NCI-H510A treated with DMSO at 0.1 percent for 48 hours (cell line): ENCODE data around the gene IBA57.
A peak's percentile ranks its signal among the peaks of the same experiment; 100 is the strongest.

Source experiments
- DNase-seq: peaks from one replicate; lab custom pipeline; 2025; lab: John Stamatoyannopoulos, UW

IBA57 gene

GRCh38 chr1:228144993-228145343 lies 20.6 kb upstream of the IBA57 start:
- no peak for DNase-seq

DNA sequence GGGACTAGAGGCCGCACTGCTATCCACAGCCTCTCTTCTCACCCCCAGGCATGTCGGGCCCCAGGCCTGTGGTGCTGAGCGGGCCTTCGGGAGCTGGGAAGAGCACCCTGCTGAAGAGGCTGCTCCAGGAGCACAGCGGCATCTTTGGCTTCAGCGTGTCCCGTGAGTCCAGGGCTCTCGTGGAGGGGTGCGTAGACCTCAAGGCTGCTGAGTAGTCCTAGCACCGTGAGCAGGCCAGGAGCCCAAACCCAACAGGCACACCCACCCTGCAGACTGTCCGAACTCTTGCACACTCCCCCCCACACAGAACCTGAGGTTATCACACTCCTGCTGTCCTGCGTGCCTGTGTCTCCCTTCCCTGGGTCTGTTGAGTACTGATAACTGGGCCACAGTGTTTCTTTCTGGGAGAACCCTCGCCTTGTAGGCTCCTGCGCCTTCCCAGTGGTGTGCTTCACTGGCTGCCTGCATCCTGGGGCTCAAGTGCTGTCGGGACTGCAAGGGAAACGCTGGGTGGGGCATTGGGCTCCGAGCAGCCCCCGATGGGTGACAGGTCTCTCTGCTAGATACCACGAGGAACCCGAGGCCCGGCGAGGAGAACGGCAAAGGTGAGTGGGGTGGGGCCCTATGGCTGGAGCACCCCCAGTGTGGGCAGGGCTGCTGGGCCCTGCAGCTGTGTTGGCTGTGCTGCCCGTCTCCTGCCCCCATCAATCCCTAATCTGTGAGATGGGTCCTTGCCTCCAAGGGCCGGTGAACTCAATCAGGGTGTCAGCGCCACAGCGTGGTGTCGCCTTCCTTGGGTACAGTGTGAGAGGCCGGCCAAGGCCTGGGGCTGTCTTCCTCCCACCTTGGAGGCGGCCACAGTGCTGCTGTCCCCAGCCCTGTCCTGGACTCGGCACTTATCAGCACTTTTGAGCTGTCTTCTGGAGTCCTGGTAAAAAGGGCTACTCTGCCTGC lies 19.9 kb upstream of the IBA57 start:
- DNase-seq = no peak

DNA sequence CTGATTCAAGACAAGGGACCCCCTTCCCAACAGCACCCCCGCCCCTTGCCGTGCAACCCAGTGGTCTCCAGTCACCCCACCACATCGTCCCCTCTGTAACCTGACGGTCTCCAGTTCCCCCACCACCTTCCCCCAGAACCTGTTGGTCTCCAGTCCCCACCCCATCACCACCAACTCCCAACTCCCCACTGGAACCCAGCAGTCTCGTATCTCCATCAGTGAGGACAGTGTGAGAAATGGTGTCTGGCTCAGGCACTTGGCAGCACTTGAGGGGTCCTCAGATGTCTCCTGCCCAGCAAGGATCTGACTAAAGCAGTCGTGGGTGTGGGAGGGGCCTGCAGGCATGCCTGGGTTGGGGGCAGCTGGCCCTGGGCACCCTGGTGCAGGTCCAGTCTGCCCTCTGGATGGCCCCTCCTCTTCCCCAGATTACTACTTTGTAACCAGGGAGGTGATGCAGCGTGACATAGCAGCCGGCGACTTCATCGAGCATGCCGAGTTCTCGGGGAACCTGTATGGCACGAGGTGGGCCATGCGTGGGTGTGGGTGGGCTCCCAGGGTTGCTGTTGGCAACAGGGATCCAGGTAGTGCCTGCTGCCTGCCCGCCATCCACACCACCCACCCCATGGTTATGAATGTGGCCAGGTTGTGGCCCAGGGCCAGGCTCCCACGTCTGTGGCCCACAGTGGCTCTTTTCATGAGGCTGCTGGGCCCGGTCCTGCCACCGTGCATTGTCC lies 19.0 kb upstream of the IBA57 start:
- DNase-seq = no peak

DNA sequence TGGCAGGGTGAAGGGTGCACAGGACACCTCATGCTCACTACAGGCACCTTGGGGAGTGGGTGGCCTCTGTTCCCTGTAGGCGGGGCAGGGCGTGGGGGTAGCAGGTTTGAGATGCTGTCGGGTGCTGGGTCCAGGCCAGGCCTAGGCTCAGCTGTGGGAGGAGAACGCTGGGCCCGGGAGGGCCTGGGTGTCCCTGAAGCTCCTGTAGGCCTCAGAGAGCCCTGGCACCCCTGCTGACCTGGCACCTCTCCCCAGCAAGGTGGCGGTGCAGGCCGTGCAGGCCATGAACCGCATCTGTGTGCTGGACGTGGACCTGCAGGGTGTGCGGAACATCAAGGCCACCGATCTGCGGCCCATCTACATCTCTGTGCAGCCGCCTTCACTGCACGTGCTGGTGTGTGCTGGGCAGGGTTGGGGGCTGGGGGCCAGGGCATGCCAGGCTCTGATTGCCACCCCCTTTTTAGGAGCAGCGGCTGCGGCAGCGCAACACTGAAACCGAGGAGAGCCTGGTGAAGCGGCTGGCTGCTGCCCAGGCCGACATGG lies 18.4 kb upstream of the IBA57 start:
- no peak for DNase-seq

DNA sequence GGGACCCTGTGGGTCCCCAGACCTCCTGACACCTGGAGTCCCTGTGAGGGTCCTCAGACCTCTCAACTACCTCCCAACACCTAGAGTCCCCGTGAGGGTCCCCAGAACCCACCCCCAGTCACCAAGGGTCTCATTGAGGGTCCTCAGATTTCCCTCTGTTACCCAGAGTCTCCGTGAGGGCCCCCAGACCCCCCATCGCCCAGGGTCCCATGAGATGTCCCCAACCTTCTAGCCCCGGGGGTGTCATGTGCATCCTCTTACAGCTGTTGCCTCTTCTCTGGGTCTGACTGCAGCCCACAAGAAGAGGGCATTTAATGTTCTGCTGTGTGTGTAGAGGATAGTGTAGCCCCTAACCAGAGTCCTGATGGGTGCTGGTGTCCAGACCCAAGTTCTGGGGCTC lies 17.8 kb upstream of the IBA57 start:
- DNase-seq = no peak

GRCh38 chr1:228148196-228148861 lies 17.3 kb upstream of the IBA57 start:
- no peak for DNase-seq

GRCh38 chr1:228148935-228149405 lies 16.6 kb upstream of the IBA57 start:
- no peak for DNase-seq

DNA sequence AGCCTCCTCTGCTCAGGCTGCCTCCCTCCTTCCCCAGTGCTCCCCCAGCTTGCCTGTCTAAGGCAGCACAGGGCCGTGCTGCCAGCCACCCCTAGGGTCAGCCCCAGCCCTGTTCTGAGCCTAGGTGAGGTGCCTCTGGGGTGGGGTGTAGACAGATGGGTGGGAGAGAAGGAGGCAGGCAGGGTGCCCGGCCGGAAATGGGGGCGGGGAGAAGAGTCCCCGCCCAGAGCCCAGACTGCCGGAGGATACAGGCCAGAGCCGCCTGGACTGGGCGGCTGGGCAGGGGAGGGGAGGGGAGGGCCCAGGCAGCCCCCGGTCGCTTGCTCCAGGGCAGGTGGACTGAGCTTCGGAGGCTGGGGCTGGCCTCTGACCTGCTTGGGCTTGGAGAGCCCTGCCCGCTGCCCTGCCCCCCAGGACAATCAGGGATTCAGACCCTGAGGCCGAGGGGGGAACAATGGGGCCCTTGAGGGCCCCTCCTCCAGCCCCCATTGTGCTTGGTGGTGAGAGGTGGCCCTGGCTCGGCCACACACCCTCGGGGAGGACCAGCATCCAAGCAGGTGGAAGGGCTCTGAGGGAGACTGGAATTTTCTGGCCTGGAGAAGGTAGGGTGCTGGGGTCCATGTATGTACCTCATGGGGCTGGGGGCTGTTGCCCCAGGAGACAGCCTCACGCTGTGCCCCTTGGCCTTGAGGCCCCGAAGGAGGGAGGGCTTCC lies 16.0 kb upstream of the IBA57 start, which contains the start of gene GJC2:
TSS of gene GJC2 (plus strand) at position 525 of the 714 bp plus-strand sequence. CDS start 7,829 bp downstream, outside the sequence.
- DNase-seq = no peak

GRCh38 chr1:228150120-228150460 lies 15.5 kb upstream of the IBA57 start:
- no peak for DNase-seq

GRCh38 chr1:228150461-228151179 lies 15.0 kb upstream of the IBA57 start:
- no peak for DNase-seq

GRCh38 chr1:228151180-228151925 lies 14.3 kb upstream of the IBA57 start:
- DNase-seq = no peak

- no peak for DNase-seq
These were observed 13.3 kb upstream of the IBA57 start for GRCh38 chr1:228152097-228152917.

GRCh38 chr1:228152918-228153258 lies 12.7 kb upstream of the IBA57 start:
- DNase-seq = no peak

DNA sequence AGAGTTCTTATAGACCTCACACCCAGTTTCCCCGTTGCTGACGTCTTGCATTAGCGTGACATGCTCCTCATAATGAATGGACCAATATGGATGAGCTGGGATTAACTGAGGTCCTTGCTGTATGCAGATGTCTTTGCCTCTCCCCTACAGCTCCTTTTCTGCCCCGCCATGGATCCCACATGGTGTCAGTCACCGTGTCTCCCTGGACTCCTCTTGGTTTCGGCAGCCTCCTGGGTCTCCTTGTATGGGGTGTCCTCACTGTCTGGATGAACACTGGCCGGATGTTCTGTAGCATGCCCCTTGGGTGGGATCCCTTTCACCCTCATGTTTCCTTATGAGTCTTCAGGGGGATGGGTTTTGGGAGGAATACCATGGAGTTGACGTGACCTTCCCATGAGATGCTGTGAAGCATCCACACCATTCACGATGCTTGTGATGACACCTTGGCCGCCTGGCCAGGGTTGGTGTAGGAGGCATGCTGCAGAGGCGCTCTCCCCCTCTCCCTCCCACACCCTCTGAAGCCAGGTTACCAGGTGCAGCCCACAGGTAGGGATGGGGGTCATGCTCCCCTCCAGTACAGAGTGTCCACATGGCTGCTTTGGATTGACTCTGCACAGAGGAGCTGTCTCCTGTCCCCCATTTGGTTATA lies 11.5 kb upstream of the IBA57 start:
- DNase-seq = no peak

- DNase-seq = peak; percentile 5
These were observed 10.7 kb upstream of the IBA57 start for GRCh38 chr1:228154670-228155571.

GRCh38 chr1:228155596-228156514 lies 9.7 kb upstream of the IBA57 start:
- DNase-seq = no peak

DNA sequence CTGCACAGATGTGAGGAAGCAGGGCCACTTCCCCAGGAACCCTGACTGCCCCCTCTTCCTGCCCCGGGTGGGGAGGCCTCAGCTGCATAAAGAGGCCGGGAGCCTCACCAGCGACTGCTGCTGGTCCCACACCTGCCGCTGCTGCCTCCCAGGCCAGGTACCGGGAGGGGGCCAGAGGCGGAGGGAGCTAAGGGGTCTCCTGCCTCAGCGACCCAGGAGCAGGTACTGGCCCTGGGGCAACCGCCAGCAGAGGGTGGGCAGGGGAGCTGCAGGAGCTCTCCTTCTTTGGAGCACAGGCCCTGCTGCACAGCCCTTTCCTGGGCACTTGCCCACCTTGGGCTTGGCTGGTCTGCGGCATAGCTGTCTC lies 9.1 kb upstream of the IBA57 start:
- DNase-seq = no peak
